ENCODE measurements around the gene ABI3BP.

GRCh38 chr3:100868096-100868495, 125.1 kb downstream of the ABI3BP start:
- no peak for TF ChIP-seq ZNF384 (IDR thresholded peaks at IDR 0.05; ENCODE audit: borderline replicate concordance, low read depth, low read length)
- no peak for TF ChIP-seq POLR2A (IDR thresholded peaks at IDR 0.05; ENCODE audit: low read depth, low read length)
- no peak for TF ChIP-seq NFIC (IDR thresholded peaks at IDR 0.05; ENCODE audit: low read depth, low read length)
- no peak for TF ChIP-seq CTCF (IDR thresholded peaks at IDR 0.05 in 2 of 3, conservative IDR thresholded peaks at IDR 0.05 in 1 of 3; ENCODE audit: control insufficient read depth in 2 of 3, extremely low read depth in 1 of 3, insufficient read depth in 1 of 3, low read depth in 3 of 3, low read length in 3 of 3)
- TF ChIP-seq USF1 (IDR thresholded peaks at IDR 0.05; ENCODE audit: borderline replicate concordance, extremely low read length, insufficient read depth, low read depth, low read length): no peak
- TF ChIP-seq CHD4 (IDR thresholded peaks at IDR 0.05): no peak
- TF ChIP-seq ZNF217 (IDR thresholded peaks at IDR 0.05): no peak
- TF ChIP-seq GABPA (IDR thresholded peaks at IDR 0.05; ENCODE audit: low read depth): no peak
- no peak for TF ChIP-seq SKIL (IDR thresholded peaks at IDR 0.05; ENCODE audit: low read depth, poor library complexity, severe bottlenecking)
- no peak for TF ChIP-seq CBFB (IDR thresholded peaks at IDR 0.05; ENCODE audit: low read depth)
- TF ChIP-seq NR2C2 (IDR thresholded peaks at IDR 0.05; ENCODE audit: borderline replicate concordance, control insufficient read depth, insufficient read length, low read depth): no peak
- TF ChIP-seq MXI1 (IDR thresholded peaks at IDR 0.05; ENCODE audit: low read depth, low read length): no peak
